ENCODE results near the gene ANKRD40.

- TF ChIP-seq, protein P1, sequence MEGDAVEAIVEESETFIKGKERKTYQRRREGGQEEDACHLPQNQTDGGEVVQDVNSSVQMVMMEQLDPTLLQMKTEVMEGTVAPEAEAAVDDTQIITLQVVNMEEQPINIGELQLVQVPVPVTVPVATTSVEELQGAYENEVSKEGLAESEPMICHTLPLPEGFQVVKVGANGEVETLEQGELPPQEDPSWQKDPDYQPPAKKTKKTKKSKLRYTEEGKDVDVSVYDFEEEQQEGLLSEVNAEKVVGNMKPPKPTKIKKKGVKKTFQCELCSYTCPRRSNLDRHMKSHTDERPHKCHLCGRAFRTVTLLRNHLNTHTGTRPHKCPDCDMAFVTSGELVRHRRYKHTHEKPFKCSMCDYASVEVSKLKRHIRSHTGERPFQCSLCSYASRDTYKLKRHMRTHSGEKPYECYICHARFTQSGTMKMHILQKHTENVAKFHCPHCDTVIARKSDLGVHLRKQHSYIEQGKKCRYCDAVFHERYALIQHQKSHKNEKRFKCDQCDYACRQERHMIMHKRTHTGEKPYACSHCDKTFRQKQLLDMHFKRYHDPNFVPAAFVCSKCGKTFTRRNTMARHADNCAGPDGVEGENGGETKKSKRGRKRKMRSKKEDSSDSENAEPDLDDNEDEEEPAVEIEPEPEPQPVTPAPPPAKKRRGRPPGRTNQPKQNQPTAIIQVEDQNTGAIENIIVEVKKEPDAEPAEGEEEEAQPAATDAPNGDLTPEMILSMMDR (IDR thresholded peaks at IDR 0.05; ENCODE audit: low read depth, low read length): no peak
- no peak for TF ChIP-seq EZH2phosphoT487 (IDR thresholded peaks at IDR 0.05; ENCODE audit: low read depth)
Measured at GRCh38 chr17:50663812-50664374, 43.8 kb downstream of the ANKRD40 start.

Measured in OCI-LY3 (cell line).